ENCODE results near the gene TYMS. TPM values are rescaled to one million over a fixed set of nuclear protein-coding genes. Genes with fewer than 3 reads are reported as not detected.

Gene TYMS
- total RNA-seq, 1 experiment from 2014 or later: 143 TPM

DNA sequence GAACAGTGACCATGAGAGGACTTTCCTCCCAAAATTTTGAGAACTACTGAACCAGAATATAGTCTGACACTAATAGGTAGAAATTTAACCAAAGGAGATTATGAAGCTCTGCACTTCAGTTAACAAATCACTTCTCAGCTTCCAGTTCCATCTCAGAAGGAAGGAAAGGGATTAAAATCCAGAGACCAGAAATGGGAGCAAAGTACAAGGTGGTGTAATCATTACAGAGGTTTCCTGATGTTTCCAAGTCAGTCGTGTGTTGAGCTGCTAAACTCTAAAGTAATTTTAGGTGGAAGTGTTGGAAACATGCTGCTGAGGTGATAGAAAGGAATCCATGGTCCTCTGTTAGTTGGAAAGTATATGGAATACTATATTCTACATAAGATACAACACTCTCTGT lies 10.8 kb downstream of the TYMS start:
- no peak for TF ChIP-seq CTCF (IDR thresholded peaks at IDR 0.05; ENCODE audit: insufficient read depth in 1 of 2, low read depth in 1 of 2, low read length in 1 of 2, severe bottlenecking in 1 of 2, unreplicated experiment in 1 of 2)
- peaks cover 3% of the 10 kb centered on the region for H3K27me3 Mint-ChIP-seq (ENCODE audit: insufficient read depth, unreplicated experiment)
- H3K4me1 ChIP-seq: no peaks in the 10 kb centered on the region; the same call in 1 of the 2 replicates
- no peak overlapping the region for H3K4me3 ChIP-seq (ENCODE audit: low read depth, low read length)
- peaks cover 74% of the 10 kb centered on the region for H3K36me3 Mint-ChIP-seq (ENCODE audit: insufficient read depth, unreplicated experiment)
- H3K9me3 Mint-ChIP-seq (ENCODE audit: unreplicated experiment): peaks cover 10% of the 10 kb centered on the region
- H3K27ac Mint-ChIP-seq (ENCODE audit: unreplicated experiment): peak overlapping the region; percentile 21
- H3K9me3 ChIP-seq: no peaks in the 10 kb centered on the region
- peaks cover 19% of the 10 kb centered on the region for H3K4me1 Mint-ChIP-seq (ENCODE audit: low read depth, unreplicated experiment)
- POLR2A ChIA-PET: interaction anchor here (1.1 kb wide), 1 partner anchor 10 kb away, joined by 5 read pairs; no protein-coding TSS in a partner anchor
- H3K4me3 Mint-ChIP-seq (ENCODE audit: unreplicated experiment): no peak overlapping the region
- no peaks in the 10 kb centered on the region for H3K27me3 ChIP-seq (replicated peaks; ENCODE audit: control insufficient read depth, insufficient read depth, low read length)
- DNase-seq: no peak
- no TSS peak for BruUV-seq (replicated peaks)
- peaks cover 2% of the 10 kb centered on the region for H3K36me3 ChIP-seq (ENCODE audit: control insufficient read depth, insufficient read depth, low read length)
- CTCF ChIA-PET: interaction anchor here (0.5 to 0.8 kb wide), 2 partner anchors 10 to 14 kb away, joined by 3 to 4 read pairs; no protein-coding TSS in a partner anchor
- intact Hi-C loops (cut with micrococcal nuclease; ENCODE audit: unreplicated experiment): no loop called here

DNA sequence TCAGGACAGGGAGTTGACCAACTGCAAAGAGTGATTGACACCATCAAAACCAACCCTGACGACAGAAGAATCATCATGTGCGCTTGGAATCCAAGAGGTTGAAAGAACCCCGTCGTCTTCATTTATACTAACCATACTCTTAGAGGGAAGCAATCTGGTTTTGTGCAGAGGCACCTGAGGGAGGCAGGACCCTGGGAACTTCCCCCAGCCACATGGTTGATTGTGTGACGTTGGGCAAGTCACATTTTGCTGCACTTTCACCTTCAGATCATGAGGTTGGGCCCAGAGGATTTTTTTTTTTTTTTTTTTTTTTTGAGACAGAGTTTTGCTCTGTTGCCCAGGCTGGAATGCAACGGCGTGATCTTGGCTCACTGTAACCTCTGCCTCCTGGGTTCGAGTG lies 11.6 kb downstream of the TYMS start:
- ChIA-PET POLR2A (no interaction called here), CTCF (no interaction called here)
- H3K9me3 ChIP-seq: no peaks in the 10 kb centered on the region
- TF ChIP-seq CTCF (IDR thresholded peaks at IDR 0.05; ENCODE audit: insufficient read depth in 1 of 2, low read depth in 1 of 2, low read length in 1 of 2, severe bottlenecking in 1 of 2, unreplicated experiment in 1 of 2): no peak
- peaks cover 74% of the 10 kb centered on the region for H3K36me3 Mint-ChIP-seq (ENCODE audit: insufficient read depth, unreplicated experiment)
- H3K4me1 Mint-ChIP-seq (ENCODE audit: low read depth, unreplicated experiment): peaks cover 19% of the 10 kb centered on the region
- H3K27ac Mint-ChIP-seq (ENCODE audit: unreplicated experiment): no peak overlapping the region
- H3K4me1 ChIP-seq: no peaks in the 10 kb centered on the region; the same call in 1 of the 2 replicates
- no peak for DNase-seq
- no peaks in the 10 kb centered on the region for H3K27me3 ChIP-seq (replicated peaks; ENCODE audit: control insufficient read depth, insufficient read depth, low read length)
- intact Hi-C loops (cut with micrococcal nuclease; ENCODE audit: unreplicated experiment): no loop called here
- H3K36me3 ChIP-seq (ENCODE audit: control insufficient read depth, insufficient read depth, low read length): peaks cover 2% of the 10 kb centered on the region
- peaks cover 3% of the 10 kb centered on the region for H3K27me3 Mint-ChIP-seq (ENCODE audit: insufficient read depth, unreplicated experiment)
- no TSS peak for BruUV-seq (replicated peaks)
- H3K9me3 Mint-ChIP-seq (ENCODE audit: unreplicated experiment): peaks cover 10% of the 10 kb centered on the region
- no peak overlapping the region for H3K4me3 Mint-ChIP-seq (ENCODE audit: unreplicated experiment)
- no peak overlapping the region for H3K4me3 ChIP-seq (ENCODE audit: low read depth, low read length)

- CTCF ChIA-PET: no interaction called here
- Histone ChIP-seq H3K4me3 (ENCODE audit: low read depth, low read length) (no peak overlapping the region), H3K27me3 (replicated peaks; ENCODE audit: control insufficient read depth, insufficient read depth, low read length) (no peaks in the 10 kb centered on the region), H3K36me3 (ENCODE audit: control insufficient read depth, insufficient read depth, low read length) (peaks cover 4% of the 10 kb centered on the region), H3K4me1 (no peaks in the 10 kb centered on the region; the same call in 1 of the 2 replicates), H3K9me3 (no peaks in the 10 kb centered on the region)
- Mint-ChIP-seq H3K9me3 (ENCODE audit: unreplicated experiment) (peaks cover 10% of the 10 kb centered on the region), H3K36me3 (ENCODE audit: insufficient read depth, unreplicated experiment) (peaks cover 80% of the 10 kb centered on the region), H3K27me3 (ENCODE audit: insufficient read depth, unreplicated experiment) (peaks cover 3% of the 10 kb centered on the region), H3K27ac (ENCODE audit: unreplicated experiment) (peak overlapping the region; percentile 58), H3K4me1 (ENCODE audit: low read depth, unreplicated experiment) (peaks cover 19% of the 10 kb centered on the region), H3K4me3 (ENCODE audit: unreplicated experiment) (peak overlapping the region; percentile 44)
- DNase-seq: no peak
- POLR2A ChIA-PET: no interaction called here
- no peak for TF ChIP-seq CTCF (IDR thresholded peaks at IDR 0.05; ENCODE audit: insufficient read depth in 1 of 2, low read depth in 1 of 2, low read length in 1 of 2, severe bottlenecking in 1 of 2, unreplicated experiment in 1 of 2)
- intact Hi-C loops (cut with micrococcal nuclease; ENCODE audit: unreplicated experiment): no loop called here
- no TSS peak for BruUV-seq (replicated peaks)
Measured at GRCh38 chr18:670522-670921, 13.1 kb downstream of the TYMS start.

All from Caco-2 (cell line).